ENCODE data around the gene CEBPE. TPM values are rescaled to one million over a fixed set of nuclear protein-coding genes. Genes with fewer than 3 reads are reported as not detected.

CEBPE gene
- polyA plus RNA-seq, 1 experiment, result not detected

- no peak overlapping the region for H3K27ac ChIP-seq (ENCODE audit: low read depth, low read length)
- no peak for DNase-seq (ENCODE audit: low read depth, low spot score)
- ChIA-PET POLR2A (interaction anchor here (0.7 kb wide), 1 partner anchor 24 kb away, joined by 5 read pairs; no protein-coding TSS in a partner anchor), CTCF (interaction anchor here (0.7 to 1.8 kb wide), 4 partner anchors 31 to 83 kb away, joined by 3 to 8 read pairs (median 6); no protein-coding TSS in a partner anchor)
- no peak for TF ChIP-seq CTCF (IDR thresholded peaks at IDR 0.05; ENCODE audit: low read depth, low read length)
- H3K4me3 ChIP-seq (ENCODE audit: low read depth, low read length), result no peak overlapping the region
- H3K9me3 ChIP-seq (ENCODE audit: control insufficient read depth, insufficient read depth, low read length), result no peaks in the 10 kb centered on the region; the same call in 1 of the 2 replicates
- H3K27me3 ChIP-seq (ENCODE audit: control insufficient read depth, insufficient read depth, low read length), result peaks cover 13% of the 10 kb centered on the region
Observed at GRCh38 chr14:23151342-23151741, 32.3 kb upstream of the CEBPE start.

- TF ChIP-seq CTCF (IDR thresholded peaks at IDR 0.05; ENCODE audit: low read depth, low read length), result no peak
- H3K9me3 ChIP-seq (ENCODE audit: control insufficient read depth, insufficient read depth, low read length), result no peaks in the 10 kb centered on the region; the same call in 1 of the 2 replicates
- ChIA-PET CTCF (interaction anchor here (0.5 to 1.8 kb wide), 3 partner anchors 28 to 145 kb away, joined by 3 to 6 read pairs (median 4); no protein-coding TSS in a partner anchor), POLR2A (no interaction called here)
- H3K27ac ChIP-seq (ENCODE audit: low read depth, low read length), result no peak overlapping the region
- DNase-seq (ENCODE audit: low read depth, low spot score), result no peak
- no peak overlapping the region for H3K4me3 ChIP-seq (ENCODE audit: low read depth, low read length)
- peaks cover 13% of the 10 kb centered on the region for H3K27me3 ChIP-seq (ENCODE audit: control insufficient read depth, insufficient read depth, low read length)
Observed at GRCh38 chr14:23149745-23150144, 30.7 kb upstream of the CEBPE start.

GRCh38 chr14:23148591-23149249, 29.7 kb upstream of the CEBPE start:
- DNase-seq (ENCODE audit: low read depth, low spot score), result no peak
- ChIA-PET CTCF (no interaction called here), POLR2A (no interaction called here)
- Histone ChIP-seq H3K9me3 (ENCODE audit: control insufficient read depth, insufficient read depth, low read length) (no peaks in the 10 kb centered on the region), H3K27ac (ENCODE audit: low read depth, low read length) (no peak overlapping the region), H3K27me3 (ENCODE audit: control insufficient read depth, insufficient read depth, low read length) (peaks cover 13% of the 10 kb centered on the region), H3K4me3 (ENCODE audit: low read depth, low read length) (no peak overlapping the region)
- no peak for TF ChIP-seq CTCF (IDR thresholded peaks at IDR 0.05; ENCODE audit: low read depth, low read length)

- POLR2A ChIA-PET, result no interaction called here
- Histone ChIP-seq H3K9me3 (ENCODE audit: control insufficient read depth, insufficient read depth, low read length) (no peaks in the 10 kb centered on the region), H3K27me3 (ENCODE audit: control insufficient read depth, insufficient read depth, low read length) (peaks cover 17% of the 10 kb centered on the region), H3K27ac (ENCODE audit: low read depth, low read length) (no peak overlapping the region), H3K4me3 (ENCODE audit: low read depth, low read length) (no peak overlapping the region)
- no peak for TF ChIP-seq CTCF (IDR thresholded peaks at IDR 0.05; ENCODE audit: low read depth, low read length)
- peak; percentile 27 for DNase-seq (ENCODE audit: low read depth, low spot score)
- CTCF ChIA-PET, result interaction anchor here (1.6 kb wide), 1 partner anchor 39 kb away, joined by 4 read pairs; no protein-coding TSS in a partner anchor
Observed at GRCh38 chr14:23147676-23148075, 28.6 kb upstream of the CEBPE start.

- CTCF ChIA-PET, result interaction anchor here (1.0 to 1.6 kb wide), 2 partner anchors 26 to 40 kb away, joined by 3 to 4 read pairs; no protein-coding TSS in a partner anchor
- POLR2A ChIA-PET, result no interaction called here
- Histone ChIP-seq H3K27me3 (ENCODE audit: control insufficient read depth, insufficient read depth, low read length) (peaks cover 21% of the 10 kb centered on the region), H3K4me3 (ENCODE audit: low read depth, low read length) (no peak overlapping the region), H3K27ac (ENCODE audit: low read depth, low read length) (no peak overlapping the region), H3K9me3 (ENCODE audit: control insufficient read depth, insufficient read depth, low read length) (no peaks in the 10 kb centered on the region)
- DNase-seq (ENCODE audit: low read depth, low spot score), result no peak
- no peak for TF ChIP-seq CTCF (IDR thresholded peaks at IDR 0.05; ENCODE audit: low read depth, low read length)
Observed at GRCh38 chr14:23146980-23147379, 27.9 kb upstream of the CEBPE start.

All from AG04450 (cell line).